Measurements from ENCODE around the gene TLL2. TPM values are rescaled to one million over a fixed set of nuclear protein-coding genes. Genes with fewer than 3 reads are reported as not detected.

Gene TLL2
- total RNA-seq, 2 experiments from 2014 or later = not detected

DNA sequence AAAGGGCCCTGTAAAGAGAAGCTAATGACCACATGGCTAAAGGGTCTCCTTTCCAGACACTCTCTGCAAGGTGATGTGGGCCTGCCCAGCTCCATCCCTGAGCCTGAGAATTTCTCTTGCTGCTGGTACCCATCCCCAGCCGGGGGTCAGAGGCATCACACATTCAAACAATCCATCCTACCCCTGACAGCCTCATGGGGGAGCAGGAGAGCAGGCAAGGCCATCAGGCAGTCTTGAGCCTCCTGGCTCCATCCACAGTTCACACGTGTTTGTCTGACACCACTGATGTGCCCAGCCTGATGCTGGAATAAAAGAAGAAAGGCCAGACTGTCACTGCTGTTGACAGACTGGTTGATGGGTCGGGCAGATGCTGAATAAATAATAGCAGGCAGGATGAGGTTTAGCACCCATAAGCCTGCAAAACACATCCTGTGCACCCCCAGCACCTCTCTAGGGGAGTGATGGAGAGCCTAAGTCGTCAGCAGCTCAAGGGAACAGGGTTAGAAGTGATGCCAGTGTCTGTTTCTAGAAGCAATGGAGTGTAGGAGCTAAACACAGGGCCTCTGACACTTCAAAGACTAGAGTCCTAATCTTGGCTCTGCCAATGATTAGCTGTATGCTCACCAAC lies 43.5 kb downstream of the TLL2 start:
- ChIA-PET CTCF (interaction anchor here (1.0 kb wide), 1 partner anchor 40 kb away, joined by 3 read pairs; no protein-coding TSS in a partner anchor), POLR2A (no interaction called here)
- peak; percentile 25 for DNase-seq
- H3K4me1 Mint-ChIP-seq = no peaks in the 10 kb centered on the region
- no peaks in the 10 kb centered on the region for H3K36me3 Mint-ChIP-seq (ENCODE audit: low read depth)
- H3K9me3 Mint-ChIP-seq = no peaks in the 10 kb centered on the region
- H3K27me3 Mint-ChIP-seq = peaks cover 29% of the 10 kb centered on the region
- no peak overlapping the region for H3K4me3 Mint-ChIP-seq
- H3K27ac Mint-ChIP-seq = no peak overlapping the region

DNA sequence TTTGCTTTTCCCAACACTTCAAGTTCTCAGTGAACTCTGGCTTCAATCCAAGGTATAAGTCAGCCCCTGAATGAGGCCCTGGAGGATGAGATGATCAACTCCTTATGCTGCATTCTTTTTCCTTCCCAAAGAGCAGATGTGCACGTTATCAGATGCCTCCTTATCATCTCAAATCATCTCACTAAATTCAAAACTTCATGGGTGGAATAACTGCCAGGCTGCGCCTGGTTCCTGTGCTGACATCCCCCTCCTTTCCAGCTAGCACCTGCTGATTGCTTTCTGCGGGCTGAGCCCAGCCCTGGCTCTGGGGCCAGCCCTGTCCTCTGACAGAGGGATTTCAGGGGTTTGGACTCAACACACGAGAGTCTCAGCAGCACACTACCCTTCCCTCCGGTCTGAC lies 44.9 kb downstream of the TLL2 start:
- ChIA-PET CTCF (no interaction called here), POLR2A (no interaction called here)
- Mint-ChIP-seq H3K4me3 (no peak overlapping the region), H3K9me3 (no peaks in the 10 kb centered on the region), H3K27me3 (peaks cover 28% of the 10 kb centered on the region), H3K27ac (no peak overlapping the region), H3K36me3 (ENCODE audit: low read depth) (no peaks in the 10 kb centered on the region), H3K4me1 (no peaks in the 10 kb centered on the region)
- DNase-seq = no peak

DNA sequence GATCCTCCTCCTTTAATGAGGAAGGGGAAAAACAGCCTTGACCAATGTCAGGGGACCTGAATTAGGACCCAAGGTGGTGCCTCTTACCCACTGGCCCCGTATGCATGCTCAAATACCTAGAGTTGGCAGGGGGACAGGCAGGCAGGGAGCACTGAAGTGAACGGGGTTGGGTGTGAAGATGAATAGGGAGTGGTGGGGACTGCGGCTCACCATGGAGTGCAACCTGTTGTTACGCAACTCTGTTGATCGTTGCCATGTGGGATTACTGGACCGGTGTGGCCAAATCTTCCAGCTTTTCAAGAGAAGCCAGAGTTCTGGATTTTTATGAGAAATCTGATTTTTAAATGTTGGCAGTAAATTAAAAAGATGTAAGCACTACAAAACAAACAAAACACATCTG lies 48.1 kb downstream of the TLL2 start:
- ChIA-PET CTCF (no interaction called here), POLR2A (no interaction called here)
- peaks cover 7% of the 10 kb centered on the region for H3K9me3 Mint-ChIP-seq
- DNase-seq = no peak
- no peaks in the 10 kb centered on the region for H3K4me1 Mint-ChIP-seq
- no peak overlapping the region for H3K27ac Mint-ChIP-seq
- no peak overlapping the region for H3K4me3 Mint-ChIP-seq
- H3K27me3 Mint-ChIP-seq = peaks cover 36% of the 10 kb centered on the region
- H3K36me3 Mint-ChIP-seq (ENCODE audit: low read depth) = no peaks in the 10 kb centered on the region

DNA sequence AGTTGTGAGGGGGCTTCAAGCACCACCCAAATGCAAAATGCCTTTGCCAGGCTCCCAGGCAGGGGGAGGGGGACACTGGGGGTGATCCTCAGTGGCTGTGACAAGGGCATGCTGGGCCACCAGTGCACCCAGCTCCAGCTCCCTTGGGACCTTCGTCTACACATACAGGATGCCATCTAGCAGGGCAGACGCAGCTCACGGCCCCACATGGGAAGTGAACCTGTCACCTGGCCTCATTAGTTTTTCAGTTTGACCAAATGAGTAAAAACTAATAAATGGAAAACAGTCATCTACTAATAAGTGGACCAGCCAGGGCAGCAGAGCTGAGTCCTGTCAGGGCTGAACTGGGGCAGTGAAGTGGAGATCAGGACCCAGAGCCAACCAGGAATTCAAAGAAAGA lies 50.2 kb downstream of the TLL2 start:
- no peaks in the 10 kb centered on the region for H3K36me3 Mint-ChIP-seq (ENCODE audit: low read depth)
- ChIA-PET CTCF (no interaction called here), POLR2A (no interaction called here)
- H3K4me1 Mint-ChIP-seq = no peaks in the 10 kb centered on the region
- no peak overlapping the region for H3K4me3 Mint-ChIP-seq
- peaks cover 8% of the 10 kb centered on the region for H3K9me3 Mint-ChIP-seq
- H3K27ac Mint-ChIP-seq = no peak overlapping the region
- H3K27me3 Mint-ChIP-seq = peaks cover 31% of the 10 kb centered on the region
- DNase-seq = no peak

DNA sequence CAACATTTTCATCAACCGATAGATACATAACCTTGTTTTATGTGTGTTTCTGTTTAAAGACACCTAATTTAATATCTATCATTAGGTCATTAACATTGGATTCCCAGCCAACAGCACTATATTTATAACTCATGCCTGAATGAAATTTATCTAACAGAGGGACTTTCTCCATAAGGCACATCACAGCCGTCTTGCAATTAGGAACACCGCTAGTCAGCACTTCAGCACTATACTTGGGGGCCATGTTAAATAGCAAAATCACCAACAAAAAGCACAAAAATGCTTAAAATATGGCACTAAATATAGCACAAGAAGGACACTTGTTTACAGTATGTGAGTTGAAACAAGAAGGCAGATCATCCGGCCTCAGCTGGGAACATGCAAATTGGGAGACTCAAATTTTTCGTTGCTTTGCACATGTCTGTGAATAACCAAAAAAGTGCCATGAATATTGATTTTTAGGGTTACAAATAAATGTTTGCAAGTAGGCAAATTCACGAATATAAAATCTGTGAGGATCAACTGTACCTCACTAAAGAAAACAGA lies 51.0 kb downstream of the TLL2 start:
- no peak for DNase-seq
- peaks cover 24% of the 10 kb centered on the region for H3K27me3 Mint-ChIP-seq
- no peak overlapping the region for H3K4me3 Mint-ChIP-seq
- CTCF ChIA-PET = no interaction called here
- H3K9me3 Mint-ChIP-seq = peaks cover 8% of the 10 kb centered on the region
- POLR2A ChIA-PET = no interaction called here
- H3K4me1 Mint-ChIP-seq = no peaks in the 10 kb centered on the region
- no peaks in the 10 kb centered on the region for H3K36me3 Mint-ChIP-seq (ENCODE audit: low read depth)
- no peak overlapping the region for H3K27ac Mint-ChIP-seq

DNA sequence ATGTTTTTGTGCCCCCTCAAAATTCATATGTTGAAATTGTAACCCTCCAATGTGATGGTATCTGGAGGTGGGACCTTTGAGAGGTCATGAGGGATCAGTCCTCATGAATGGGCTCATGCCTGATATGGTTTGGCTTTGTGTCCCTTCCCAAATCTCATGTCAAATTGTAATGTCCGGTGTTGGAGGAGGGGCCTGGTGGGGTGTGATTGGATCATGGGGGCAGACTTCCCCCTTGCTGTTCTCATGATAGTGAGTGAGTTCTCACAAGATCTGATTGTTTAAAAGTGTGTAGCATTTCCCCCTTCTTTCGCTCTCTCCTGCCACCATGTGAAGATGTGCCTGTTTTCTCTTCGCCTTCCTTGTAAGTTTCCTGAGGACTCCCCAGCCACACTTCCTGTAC lies 53.4 kb downstream of the TLL2 start:
- H3K9me3 Mint-ChIP-seq = peaks cover 8% of the 10 kb centered on the region
- POLR2A ChIA-PET = no interaction called here
- peaks cover 15% of the 10 kb centered on the region for H3K27me3 Mint-ChIP-seq
- CTCF ChIA-PET = no interaction called here
- no peak for DNase-seq
- no peaks in the 10 kb centered on the region for H3K36me3 Mint-ChIP-seq (ENCODE audit: low read depth)
- H3K4me1 Mint-ChIP-seq = no peaks in the 10 kb centered on the region
- H3K27ac Mint-ChIP-seq = no peak overlapping the region
- H3K4me3 Mint-ChIP-seq = no peak overlapping the region

DNA sequence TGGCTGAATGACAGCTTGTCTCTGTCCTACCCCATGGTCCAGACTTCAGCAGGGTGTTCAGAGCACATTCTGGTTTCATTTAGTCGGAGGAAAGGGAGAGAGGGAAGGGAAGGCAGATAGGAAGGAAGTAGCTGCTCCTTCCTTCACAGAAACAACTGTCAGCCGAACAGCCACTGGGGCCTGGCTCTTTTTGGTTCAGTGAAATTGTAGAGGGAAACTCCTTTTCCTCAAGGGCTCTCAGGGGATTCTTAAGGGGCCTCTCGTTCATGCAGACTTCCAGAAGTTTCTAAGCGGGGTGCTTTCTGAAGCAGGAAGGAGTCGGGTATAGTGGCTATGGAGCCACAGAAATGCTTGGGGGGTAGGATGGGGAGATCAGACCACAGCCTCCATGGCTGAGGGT lies 56.4 kb downstream of the TLL2 start:
- ChIA-PET POLR2A (no interaction called here), CTCF (interaction anchor here (0.6 kb wide), 1 partner anchor 740 kb away, joined by 3 read pairs; no protein-coding TSS in a partner anchor)
- Mint-ChIP-seq H3K4me1 (no peaks in the 10 kb centered on the region), H3K36me3 (ENCODE audit: low read depth) (no peaks in the 10 kb centered on the region), H3K9me3 (peaks cover 8% of the 10 kb centered on the region), H3K4me3 (no peak overlapping the region), H3K27ac (no peak overlapping the region), H3K27me3 (peaks cover 14% of the 10 kb centered on the region)
- DNase-seq = no peak

DNA sequence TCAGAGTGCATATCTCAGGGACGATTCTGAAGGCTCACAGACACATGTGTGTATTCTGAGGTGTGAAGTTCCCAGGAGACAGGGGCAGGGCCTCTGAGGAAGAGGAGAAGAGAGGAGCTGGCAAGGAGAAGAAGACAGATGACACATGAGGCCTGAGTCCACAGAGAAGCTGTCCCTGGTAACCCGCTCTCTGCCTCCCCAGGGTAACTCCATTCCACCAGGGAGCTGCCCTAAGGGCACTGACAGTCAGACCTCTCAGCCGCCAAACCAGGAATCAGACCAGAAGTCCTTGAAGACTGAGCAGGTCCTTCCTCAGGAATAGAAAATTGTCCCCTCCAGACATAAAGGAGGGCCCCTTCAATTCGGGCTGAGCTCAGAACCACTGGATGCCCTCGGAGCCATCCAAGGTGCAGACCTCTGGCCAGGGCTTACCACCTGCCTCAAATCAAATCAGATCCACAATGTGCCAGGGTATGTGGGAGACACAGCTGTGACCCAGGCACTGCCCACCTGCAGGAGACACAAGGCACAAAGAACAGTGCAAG lies 57.4 kb downstream of the TLL2 start:
- CTCF ChIA-PET = no interaction called here
- POLR2A ChIA-PET = no interaction called here
- peaks cover 5% of the 10 kb centered on the region for H3K9me3 Mint-ChIP-seq
- H3K27me3 Mint-ChIP-seq = peaks cover 15% of the 10 kb centered on the region
- H3K4me1 Mint-ChIP-seq = no peaks in the 10 kb centered on the region
- no peaks in the 10 kb centered on the region for H3K36me3 Mint-ChIP-seq (ENCODE audit: low read depth)
- no peak overlapping the region for H3K4me3 Mint-ChIP-seq
- DNase-seq = no peak
- H3K27ac Mint-ChIP-seq = no peak overlapping the region

DNA sequence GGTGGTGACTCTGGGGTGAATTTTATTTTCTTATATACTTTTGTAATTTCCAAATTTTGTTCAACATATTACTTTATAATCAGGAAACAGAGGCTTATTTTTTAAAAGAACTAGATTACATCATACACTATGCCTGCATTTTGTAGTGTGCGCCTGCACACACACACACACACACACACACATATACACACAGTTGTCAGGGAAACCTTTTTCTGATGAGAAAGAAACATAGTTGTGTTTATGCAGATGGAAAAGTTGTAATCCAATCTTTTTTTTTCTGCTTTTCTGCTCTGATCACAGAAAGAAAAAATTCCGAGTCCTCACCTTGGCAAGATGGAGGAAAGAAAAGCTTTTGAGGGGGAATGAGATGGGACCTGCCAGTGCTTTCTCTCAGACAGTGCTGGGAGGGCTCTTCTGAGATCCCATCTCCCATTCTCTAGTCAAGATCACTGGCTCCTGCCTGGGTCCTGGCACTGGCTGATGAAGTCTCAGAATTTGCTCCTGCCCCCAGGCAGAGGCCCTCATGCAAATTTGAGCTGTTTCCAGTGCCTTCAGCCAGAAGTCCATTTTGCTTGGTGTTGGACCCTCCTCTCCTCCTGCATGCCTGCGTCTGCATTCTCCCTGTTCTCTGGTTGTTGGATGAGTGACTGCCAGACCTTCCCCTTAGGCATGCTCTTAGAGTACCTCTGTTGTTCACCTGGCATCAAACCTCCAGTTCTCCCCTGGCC lies 59.7 kb downstream of the TLL2 start:
- Mint-ChIP-seq H3K9me3 (no peaks in the 10 kb centered on the region), H3K27ac (no peak overlapping the region), H3K4me3 (no peak overlapping the region), H3K27me3 (peaks cover 21% of the 10 kb centered on the region), H3K36me3 (ENCODE audit: low read depth) (no peaks in the 10 kb centered on the region), H3K4me1 (no peaks in the 10 kb centered on the region)
- ChIA-PET POLR2A (no interaction called here), CTCF (no interaction called here)
- no peak for DNase-seq

DNA sequence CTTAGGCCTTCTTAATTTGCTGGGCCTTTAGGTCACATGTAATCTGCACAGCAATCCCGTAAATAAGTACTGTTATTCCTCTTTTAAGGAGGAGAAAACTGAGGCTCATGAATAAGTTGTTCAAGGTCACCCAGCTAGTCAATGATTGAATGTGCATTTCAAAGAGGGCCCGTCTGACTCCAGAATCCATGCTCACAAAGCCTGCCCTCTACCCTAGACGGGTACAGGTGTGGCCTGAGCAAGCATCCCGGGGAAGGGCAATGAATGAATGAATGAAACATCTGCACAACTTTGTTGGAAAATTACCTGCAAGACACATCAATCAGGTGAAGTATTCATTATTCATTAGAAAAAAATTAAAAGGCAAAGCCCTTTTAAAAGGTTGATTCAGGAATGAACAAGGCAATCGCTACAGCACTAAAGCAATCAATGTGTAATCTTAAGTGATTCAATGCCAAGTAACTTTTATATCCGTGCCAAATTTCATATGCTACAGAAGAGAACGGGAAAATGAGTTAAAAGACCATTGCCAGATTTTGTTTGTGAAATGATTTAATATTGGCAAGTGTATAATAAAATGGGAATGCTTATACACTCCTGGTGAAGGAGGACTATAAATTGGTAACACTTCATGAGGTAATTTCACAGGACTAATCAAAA lies 61.1 kb downstream of the TLL2 start:
- H3K4me3 Mint-ChIP-seq = no peak overlapping the region
- no peak for DNase-seq
- H3K27me3 Mint-ChIP-seq = peaks cover 28% of the 10 kb centered on the region
- ChIA-PET CTCF (no interaction called here), POLR2A (no interaction called here)
- H3K36me3 Mint-ChIP-seq (ENCODE audit: low read depth) = no peaks in the 10 kb centered on the region
- H3K27ac Mint-ChIP-seq = no peak overlapping the region
- no peaks in the 10 kb centered on the region for H3K9me3 Mint-ChIP-seq
- H3K4me1 Mint-ChIP-seq = no peaks in the 10 kb centered on the region

DNA sequence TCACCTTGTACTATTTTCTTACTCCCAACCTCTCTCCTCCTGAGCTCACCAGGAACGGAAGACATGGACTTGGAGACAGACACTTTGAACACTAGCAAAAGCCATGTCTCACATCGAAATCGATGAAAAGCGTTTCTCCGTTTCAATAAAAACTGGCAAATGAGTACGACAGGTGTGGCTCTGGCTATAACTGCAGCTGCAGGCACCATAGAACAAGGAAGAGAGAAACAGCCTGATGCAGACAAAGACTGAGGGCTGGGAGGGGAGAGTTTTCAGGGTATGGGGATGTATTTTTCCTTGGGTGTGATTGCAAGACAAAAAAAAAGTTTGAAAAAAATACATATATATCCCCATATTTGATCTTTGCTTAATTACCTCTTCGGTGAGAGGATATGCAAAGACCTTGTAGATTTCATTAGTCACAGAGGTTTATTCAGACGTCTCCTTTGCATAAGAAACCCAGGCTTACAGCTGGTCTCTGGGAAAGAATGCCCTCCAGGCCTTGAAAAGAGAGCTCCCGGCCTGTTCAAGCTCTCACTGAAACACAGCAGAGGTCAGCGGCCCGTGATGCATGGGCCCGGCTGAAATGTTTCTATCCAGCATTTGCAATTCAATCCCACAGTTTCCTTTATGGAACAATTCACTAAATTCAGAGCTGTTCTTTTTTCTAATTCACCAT lies 63.1 kb downstream of the TLL2 start:
- Mint-ChIP-seq H3K9me3 (no peaks in the 10 kb centered on the region), H3K27ac (no peak overlapping the region), H3K4me3 (no peak overlapping the region), H3K36me3 (ENCODE audit: low read depth) (no peaks in the 10 kb centered on the region), H3K4me1 (no peaks in the 10 kb centered on the region), H3K27me3 (peaks cover 31% of the 10 kb centered on the region)
- DNase-seq = no peak
- POLR2A ChIA-PET = no interaction called here
- CTCF ChIA-PET = no interaction called here

DNA sequence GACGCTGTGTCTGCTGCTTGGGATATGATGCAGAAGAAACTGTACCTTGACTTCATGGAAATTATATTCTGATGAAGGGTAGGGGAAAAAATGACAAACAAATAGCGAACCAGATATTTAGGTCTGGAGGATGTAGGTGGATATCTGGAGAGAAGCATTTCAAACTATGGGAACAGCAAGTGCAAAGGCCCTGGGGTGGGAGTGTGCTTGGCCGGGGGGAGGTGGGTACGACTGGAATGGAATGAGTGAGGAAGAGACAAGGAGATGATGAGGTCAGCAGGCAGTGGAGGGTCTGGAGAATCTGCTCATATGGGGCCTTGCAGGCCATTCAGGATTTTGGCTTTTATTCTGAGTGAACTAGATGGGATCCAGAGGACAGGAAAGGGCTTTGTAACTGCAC lies 65.2 kb downstream of the TLL2 start:
- peaks cover 26% of the 10 kb centered on the region for H3K27me3 Mint-ChIP-seq
- H3K4me3 Mint-ChIP-seq = no peak overlapping the region
- POLR2A ChIA-PET = interaction anchor here (0.6 kb wide), 1 partner anchor 166 kb away, joined by 3 read pairs; no protein-coding TSS in a partner anchor
- H3K27ac Mint-ChIP-seq = no peak overlapping the region
- H3K36me3 Mint-ChIP-seq (ENCODE audit: low read depth) = no peaks in the 10 kb centered on the region
- DNase-seq = no peak
- H3K4me1 Mint-ChIP-seq = no peaks in the 10 kb centered on the region
- H3K9me3 Mint-ChIP-seq = no peaks in the 10 kb centered on the region
- CTCF ChIA-PET = no interaction called here

DNA sequence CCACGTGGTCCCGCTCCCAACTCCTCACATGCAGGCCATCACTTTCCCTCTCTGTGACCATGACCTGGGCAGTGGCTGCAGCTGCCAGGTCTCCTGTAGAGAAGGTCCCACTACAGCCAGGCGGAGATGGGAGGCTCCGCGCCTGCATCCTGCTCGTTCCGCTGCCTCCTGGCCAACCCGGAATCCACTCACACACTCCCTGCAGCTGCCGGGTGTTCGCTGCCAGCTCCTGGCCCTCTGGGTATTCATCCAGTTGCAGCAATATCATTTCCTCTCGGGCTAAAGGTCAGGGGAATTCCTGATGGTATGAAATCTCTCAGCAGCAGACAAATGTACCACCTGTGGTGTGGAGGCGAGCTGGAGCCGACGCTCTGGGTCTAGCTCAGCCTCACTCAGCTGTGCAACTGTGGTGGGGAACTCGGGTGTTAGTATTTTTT lies 65.7 kb downstream of the TLL2 start:
- no peak for DNase-seq
- no peaks in the 10 kb centered on the region for H3K4me1 Mint-ChIP-seq
- H3K36me3 Mint-ChIP-seq (ENCODE audit: low read depth) = no peaks in the 10 kb centered on the region
- POLR2A ChIA-PET = no interaction called here
- CTCF ChIA-PET = no interaction called here
- peaks cover 26% of the 10 kb centered on the region for H3K27me3 Mint-ChIP-seq
- H3K27ac Mint-ChIP-seq = no peak overlapping the region
- no peak overlapping the region for H3K4me3 Mint-ChIP-seq
- H3K9me3 Mint-ChIP-seq = no peaks in the 10 kb centered on the region
